ENCODE results near the gene SORCS1.

SORCS1 gene

DNA sequence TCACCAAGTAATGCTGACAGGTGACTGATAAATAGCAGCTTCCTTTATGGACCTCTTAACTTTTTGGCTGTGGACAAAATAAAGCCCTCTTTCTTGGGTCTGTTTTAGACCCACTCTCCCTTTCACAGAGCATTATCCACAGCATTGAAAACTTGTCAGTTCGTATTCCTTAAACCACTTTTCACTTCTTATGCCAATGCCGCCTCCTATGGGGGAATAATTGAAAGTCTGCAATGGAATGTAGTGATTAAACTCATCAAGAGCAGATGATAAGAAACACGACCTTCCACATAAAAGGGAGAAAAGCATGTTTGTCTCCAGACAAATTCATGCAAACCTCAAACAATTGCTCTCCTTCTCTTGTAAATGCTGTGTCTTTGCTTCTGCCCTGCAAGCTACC is 153.4 kb downstream of the SORCS1 start:
- no peak overlapping the region for H3K9ac ChIP-seq (ENCODE audit: low read depth, low read length)
- H3K4me1 ChIP-seq (ENCODE audit: insufficient read depth, low read length): no peaks in the 10 kb centered on the region
- H3K36me3 ChIP-seq (ENCODE audit: insufficient read depth, low read length): no peaks in the 10 kb centered on the region
- H3K9me3 ChIP-seq (ENCODE audit: control insufficient read depth, insufficient read depth, low read length): no peaks in the 10 kb centered on the region

DNA sequence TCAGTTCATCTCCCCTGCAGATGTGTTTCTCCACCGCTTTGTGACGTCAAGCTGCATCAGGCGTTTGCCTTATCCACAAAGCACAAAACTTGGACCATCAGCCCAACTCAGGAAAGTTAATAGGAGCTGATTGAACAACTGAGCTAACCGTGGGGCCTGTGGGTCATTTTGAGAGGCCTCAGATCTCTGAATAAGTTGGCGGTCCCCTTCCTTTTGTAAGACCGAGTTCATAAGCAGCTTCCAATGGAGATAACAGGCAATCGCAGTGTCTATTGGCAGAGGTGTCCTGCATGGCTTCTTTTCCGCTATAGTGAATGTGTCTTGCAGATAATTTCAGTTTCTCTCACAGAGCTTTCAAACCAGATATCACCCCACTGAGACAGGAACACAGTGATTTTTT is 154.0 kb downstream of the SORCS1 start:
- Histone ChIP-seq H3K9ac (ENCODE audit: low read depth, low read length) (no peak overlapping the region), H3K36me3 (ENCODE audit: insufficient read depth, low read length) (no peaks in the 10 kb centered on the region), H3K4me1 (ENCODE audit: insufficient read depth, low read length) (no peaks in the 10 kb centered on the region), H3K9me3 (ENCODE audit: control insufficient read depth, insufficient read depth, low read length) (no peaks in the 10 kb centered on the region)

DNA sequence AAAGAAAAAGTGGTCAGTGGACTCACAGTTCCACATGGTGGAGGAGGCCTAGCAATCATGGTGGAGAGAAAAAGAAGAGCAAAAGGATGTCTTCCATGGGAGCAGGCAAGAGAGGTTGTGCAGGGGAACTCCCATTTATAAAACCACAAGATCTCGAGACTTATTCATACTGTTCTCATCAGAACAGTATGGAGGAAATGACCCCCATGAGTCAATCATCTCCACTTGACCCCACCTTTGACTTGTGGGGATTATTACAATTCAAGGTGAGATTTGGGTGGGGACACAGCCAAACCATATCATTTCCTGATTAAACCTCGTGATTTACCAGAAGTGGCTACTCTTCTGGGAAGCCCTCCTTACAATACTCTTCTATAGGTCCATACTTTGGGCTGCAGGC is 160.1 kb downstream of the SORCS1 start:
- Histone ChIP-seq H3K36me3 (ENCODE audit: insufficient read depth, low read length) (no peaks in the 10 kb centered on the region), H3K9me3 (ENCODE audit: control insufficient read depth, insufficient read depth, low read length) (no peaks in the 10 kb centered on the region), H3K4me1 (ENCODE audit: insufficient read depth, low read length) (no peaks in the 10 kb centered on the region), H3K9ac (ENCODE audit: low read depth, low read length) (no peak overlapping the region)

DNA sequence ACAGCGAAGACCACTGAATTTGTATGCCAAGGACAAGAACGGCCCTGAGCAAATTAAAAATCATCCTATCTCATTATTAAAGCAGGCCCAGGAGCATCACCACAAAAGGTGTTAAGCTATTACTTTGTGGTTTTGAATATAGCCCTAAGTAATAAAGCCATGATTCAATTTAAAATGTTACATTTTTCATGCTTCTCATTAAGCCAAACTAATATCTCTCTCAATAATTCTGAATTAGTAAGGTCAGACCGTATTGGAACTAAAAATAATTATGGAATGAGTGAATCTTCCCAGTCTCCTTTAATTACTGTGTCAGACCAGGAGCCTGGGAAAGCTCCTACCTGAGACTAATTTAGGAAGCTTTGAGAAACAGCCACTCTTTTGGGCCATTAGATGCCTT is 162.4 kb downstream of the SORCS1 start:
- H3K4me1 ChIP-seq (ENCODE audit: insufficient read depth, low read length): no peaks in the 10 kb centered on the region
- H3K36me3 ChIP-seq (ENCODE audit: insufficient read depth, low read length): no peaks in the 10 kb centered on the region
- no peaks in the 10 kb centered on the region for H3K9me3 ChIP-seq (ENCODE audit: control insufficient read depth, insufficient read depth, low read length)
- H3K9ac ChIP-seq (ENCODE audit: low read depth, low read length): no peak overlapping the region

DNA sequence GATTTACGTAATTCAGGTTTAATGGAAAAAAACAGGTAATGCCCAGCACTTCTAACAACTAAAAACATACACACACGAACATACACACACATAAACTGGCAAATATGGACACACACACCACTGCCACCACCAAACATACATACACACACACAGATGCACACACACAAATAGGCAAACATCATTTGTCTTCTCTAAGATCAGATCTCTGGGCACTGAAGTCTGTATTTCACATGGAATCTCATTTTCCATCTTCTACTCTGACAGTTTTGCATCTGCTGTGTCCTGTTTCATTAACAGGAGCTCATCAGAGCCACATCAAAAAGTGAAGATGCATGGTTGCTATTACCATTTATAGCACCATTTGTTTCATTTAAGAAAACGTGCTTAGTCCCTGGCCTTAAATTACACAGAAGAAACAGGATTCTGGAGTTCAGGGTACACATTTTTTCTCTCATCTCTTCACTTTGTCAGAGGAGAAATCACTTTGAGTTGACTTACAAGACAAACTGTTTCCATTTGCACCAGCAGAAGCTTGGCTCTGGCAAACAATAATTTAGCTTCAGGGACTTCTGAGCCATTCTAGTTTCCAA is 165.3 kb downstream of the SORCS1 start:
- Histone ChIP-seq H3K9me3 (ENCODE audit: control insufficient read depth, insufficient read depth, low read length) (no peaks in the 10 kb centered on the region), H3K36me3 (ENCODE audit: insufficient read depth, low read length) (no peaks in the 10 kb centered on the region), H3K4me1 (ENCODE audit: insufficient read depth, low read length) (no peaks in the 10 kb centered on the region), H3K9ac (ENCODE audit: low read depth, low read length) (no peak overlapping the region)

DNA sequence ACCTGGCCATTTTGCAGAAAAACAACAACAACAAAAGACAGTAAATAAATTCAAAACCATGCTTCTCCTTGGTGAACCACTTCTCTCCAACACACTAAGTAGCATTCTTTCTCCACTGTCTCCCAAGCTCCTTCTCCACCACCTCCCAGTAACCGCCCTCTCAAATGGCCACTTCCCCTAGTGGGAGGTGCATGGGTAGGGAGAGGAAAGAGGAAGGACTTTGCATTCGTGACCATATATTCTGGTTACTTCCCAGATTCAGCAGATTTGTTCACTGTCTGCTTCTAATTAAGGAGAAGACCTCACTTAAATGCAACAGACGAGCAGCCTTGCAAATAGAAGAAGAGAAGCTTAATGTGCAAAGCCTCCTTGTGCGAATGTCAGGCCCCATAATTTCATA is 166.8 kb downstream of the SORCS1 start:
- no peaks in the 10 kb centered on the region for H3K4me1 ChIP-seq (ENCODE audit: insufficient read depth, low read length)
- no peaks in the 10 kb centered on the region for H3K9me3 ChIP-seq (ENCODE audit: control insufficient read depth, insufficient read depth, low read length)
- no peak overlapping the region for H3K9ac ChIP-seq (ENCODE audit: low read depth, low read length)
- H3K36me3 ChIP-seq (ENCODE audit: insufficient read depth, low read length): no peaks in the 10 kb centered on the region

DNA sequence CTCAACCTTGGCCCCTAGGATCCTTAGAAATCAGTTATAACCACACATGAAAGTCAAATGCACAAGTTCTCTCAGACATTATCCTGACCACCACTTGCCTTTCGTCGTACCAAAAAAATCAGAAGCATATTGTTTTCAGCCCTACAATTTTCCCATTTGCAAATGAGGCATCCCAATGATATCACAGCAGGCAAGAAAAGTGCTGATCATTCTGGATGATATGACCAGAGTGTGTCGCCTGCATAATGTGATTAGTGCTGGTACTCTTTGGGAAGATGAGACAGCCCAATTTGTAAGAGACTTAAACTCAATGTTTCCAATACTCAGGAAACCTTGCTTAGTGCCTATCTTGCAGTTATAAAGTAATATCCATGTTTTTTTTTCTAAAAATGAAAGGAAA is 168.0 kb downstream of the SORCS1 start:
- Histone ChIP-seq H3K9ac (ENCODE audit: low read depth, low read length) (no peak overlapping the region), H3K9me3 (ENCODE audit: control insufficient read depth, insufficient read depth, low read length) (no peaks in the 10 kb centered on the region), H3K36me3 (ENCODE audit: insufficient read depth, low read length) (no peaks in the 10 kb centered on the region), H3K4me1 (ENCODE audit: insufficient read depth, low read length) (no peaks in the 10 kb centered on the region)

DNA sequence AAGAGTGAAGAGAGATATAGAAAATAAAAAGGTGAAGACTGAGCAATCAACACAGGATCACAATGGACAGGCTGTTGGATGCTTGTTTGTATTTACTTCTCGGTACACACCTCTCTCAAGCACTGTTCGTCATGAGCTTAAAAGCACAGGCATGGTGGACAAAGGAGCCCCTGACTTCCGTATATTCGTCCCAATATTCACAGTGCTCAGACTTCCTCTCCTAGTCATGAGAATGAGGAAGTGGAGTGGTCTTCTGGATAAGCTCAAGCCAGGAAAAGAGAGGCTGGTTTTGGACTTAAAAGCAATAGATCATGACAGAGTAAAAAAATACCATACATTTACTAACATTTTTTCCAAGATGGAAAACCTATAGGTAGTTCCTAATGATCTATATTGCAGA is 172.5 kb downstream of the SORCS1 start:
- H3K9ac ChIP-seq (ENCODE audit: low read depth, low read length): no peak overlapping the region
- H3K36me3 ChIP-seq (ENCODE audit: insufficient read depth, low read length): no peaks in the 10 kb centered on the region
- H3K4me1 ChIP-seq (ENCODE audit: insufficient read depth, low read length): no peaks in the 10 kb centered on the region
- H3K9me3 ChIP-seq (ENCODE audit: control insufficient read depth, insufficient read depth, low read length): no peaks in the 10 kb centered on the region; the same call in 1 of the 2 replicates

DNA sequence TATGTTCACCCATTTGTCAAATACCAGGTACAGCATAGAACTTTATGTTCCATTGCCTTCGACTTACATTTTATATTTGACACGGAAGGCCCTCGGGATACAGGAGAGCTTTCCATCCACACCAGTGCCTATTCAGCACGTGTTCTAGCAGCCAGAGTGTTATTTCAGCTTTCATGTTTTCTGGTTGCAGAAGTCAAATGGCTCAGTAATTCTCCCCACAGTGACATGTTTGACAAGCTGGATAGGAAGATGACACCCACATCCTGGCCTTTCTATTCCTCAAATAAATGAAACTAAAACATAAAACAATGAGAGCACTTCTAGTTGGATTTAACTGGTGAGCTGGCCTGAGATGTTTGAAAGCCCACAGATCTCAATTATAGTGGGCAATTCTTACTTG is 173.4 kb downstream of the SORCS1 start:
- Histone ChIP-seq H3K36me3 (ENCODE audit: insufficient read depth, low read length) (no peaks in the 10 kb centered on the region), H3K9ac (ENCODE audit: low read depth, low read length) (no peak overlapping the region), H3K4me1 (ENCODE audit: insufficient read depth, low read length) (no peaks in the 10 kb centered on the region), H3K9me3 (ENCODE audit: control insufficient read depth, insufficient read depth, low read length) (no peaks in the 10 kb centered on the region; the same call in 1 of the 2 replicates)

DNA sequence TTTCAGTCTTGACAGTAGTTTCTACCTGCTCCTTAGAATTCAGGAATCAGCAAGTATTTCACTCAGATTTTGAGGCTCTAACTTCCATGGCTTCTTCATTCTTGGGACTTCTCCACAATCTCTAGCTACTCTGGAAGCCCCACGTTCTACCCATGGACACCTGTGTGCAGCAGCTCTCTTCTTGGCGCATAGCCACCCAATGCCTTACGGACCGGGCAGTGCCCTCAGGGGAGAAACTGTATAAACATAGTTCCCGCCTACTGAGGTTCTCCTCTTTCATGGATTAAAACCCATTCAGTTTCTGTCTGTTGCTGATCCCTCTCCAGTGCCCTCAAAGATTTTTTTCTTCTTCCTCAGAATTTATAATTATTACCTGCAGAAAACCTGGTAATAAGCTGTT is 177.1 kb downstream of the SORCS1 start:
- no peaks in the 10 kb centered on the region; the same call in 1 of the 2 replicates for H3K9me3 ChIP-seq (ENCODE audit: control insufficient read depth, insufficient read depth, low read length)
- no peak overlapping the region for H3K9ac ChIP-seq (ENCODE audit: low read depth, low read length)
- no peaks in the 10 kb centered on the region for H3K4me1 ChIP-seq (ENCODE audit: insufficient read depth, low read length)
- no peaks in the 10 kb centered on the region for H3K36me3 ChIP-seq (ENCODE audit: insufficient read depth, low read length)

DNA sequence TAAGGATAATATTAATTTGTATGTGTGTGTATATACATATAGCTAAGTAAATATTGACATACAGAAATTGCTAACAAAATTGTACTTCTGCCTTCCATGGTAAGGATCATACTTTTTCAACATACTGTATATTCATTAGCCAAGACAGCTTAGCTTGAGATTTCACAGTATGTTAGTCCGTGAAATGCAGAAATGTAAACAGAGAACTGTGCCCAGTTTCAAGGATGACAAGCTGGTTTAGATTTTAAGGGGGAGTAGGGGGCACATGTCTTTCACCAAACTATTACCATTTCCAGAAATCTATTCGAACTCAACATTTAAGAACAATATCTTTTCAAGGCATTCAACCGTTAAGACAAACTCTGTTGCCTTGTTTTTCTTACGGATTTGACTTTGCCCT is 182.2 kb downstream of the SORCS1 start:
- Histone ChIP-seq H3K9me3 (ENCODE audit: control insufficient read depth, insufficient read depth, low read length) (no peaks in the 10 kb centered on the region), H3K4me1 (ENCODE audit: insufficient read depth, low read length) (peaks cover 5% of the 10 kb centered on the region; the same call in 1 of the 2 replicates), H3K36me3 (ENCODE audit: insufficient read depth, low read length) (no peaks in the 10 kb centered on the region), H3K9ac (ENCODE audit: low read depth, low read length) (no peak overlapping the region)

DNA sequence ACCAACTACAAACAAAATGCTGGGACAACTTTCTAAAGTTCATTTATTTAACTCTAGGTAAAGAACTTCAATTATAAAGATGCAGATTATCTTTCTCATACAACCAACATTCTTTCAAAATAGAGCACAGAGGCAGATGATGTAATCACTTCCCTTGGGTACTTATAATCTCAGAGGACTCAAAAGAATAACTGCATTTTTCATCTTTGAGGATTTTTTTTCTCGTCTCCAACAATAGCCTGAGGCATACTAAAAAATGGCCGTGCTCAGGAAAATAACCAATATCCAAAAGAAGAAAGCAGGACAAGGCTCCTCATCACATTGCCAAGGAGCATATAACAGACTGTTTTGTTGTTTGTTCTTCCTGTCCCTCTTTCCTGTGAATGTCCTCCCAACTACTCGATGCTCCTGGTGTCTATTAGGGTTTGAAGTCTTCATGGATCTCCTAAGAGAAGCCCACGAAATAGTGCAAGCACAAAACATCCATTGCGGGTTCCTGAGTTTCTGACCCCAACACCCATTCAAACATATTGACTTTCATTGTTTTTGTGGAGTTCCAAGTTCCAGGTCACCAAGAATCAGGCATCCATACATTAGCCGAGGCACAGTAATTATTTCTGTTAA is 182.9 kb downstream of the SORCS1 start:
- Histone ChIP-seq H3K9me3 (ENCODE audit: control insufficient read depth, insufficient read depth, low read length) (no peaks in the 10 kb centered on the region), H3K36me3 (ENCODE audit: insufficient read depth, low read length) (no peaks in the 10 kb centered on the region), H3K9ac (ENCODE audit: low read depth, low read length) (no peak overlapping the region), H3K4me1 (ENCODE audit: insufficient read depth, low read length) (peaks cover 5% of the 10 kb centered on the region; the same call in 1 of the 2 replicates)

DNA sequence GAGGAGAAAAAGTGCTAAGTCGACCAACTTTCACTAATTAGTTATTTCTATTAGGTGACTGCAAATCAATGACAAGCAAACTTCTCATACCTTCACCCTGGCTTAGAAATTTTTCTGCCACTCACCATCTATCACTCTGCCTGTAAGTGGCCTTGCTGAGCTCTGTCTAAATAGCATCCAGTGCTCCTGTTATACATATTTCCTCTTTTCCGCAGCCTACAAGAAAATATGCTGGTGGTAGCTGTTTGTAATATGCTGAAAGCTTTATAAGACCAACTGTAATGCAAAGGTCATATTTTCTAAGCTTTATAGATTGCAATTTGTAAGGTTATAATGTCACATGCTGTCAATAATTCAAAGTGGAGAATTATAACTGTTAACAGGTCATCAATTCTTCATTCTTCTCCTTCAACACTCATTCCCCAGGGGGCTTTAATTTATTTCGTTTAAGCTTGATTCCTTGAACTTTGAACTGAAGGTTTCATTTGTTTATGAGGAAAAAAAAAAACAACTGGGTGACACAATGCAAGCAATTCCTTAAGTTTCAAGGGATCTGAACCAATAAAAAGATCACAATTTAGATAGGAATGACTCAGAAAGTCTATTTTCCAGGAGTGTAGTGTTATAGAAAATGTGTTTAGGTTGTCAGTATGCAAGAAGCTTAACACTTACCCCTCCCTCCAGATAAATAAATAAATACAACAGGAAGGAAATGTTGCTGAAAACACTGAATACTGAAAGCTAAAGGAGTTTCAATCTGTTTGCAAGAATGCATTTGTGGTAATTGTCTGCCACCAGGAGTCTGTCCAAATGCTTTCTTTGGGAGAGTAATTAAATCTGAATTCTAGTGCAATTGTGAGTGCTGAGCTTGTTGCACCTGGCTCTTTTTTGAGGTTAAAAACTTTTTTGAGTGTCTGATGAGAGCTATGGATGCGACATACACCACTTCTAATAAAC is 183.7 kb downstream of the SORCS1 start:
- H3K36me3 ChIP-seq (ENCODE audit: insufficient read depth, low read length): no peaks in the 10 kb centered on the region
- no peaks in the 10 kb centered on the region for H3K9me3 ChIP-seq (ENCODE audit: control insufficient read depth, insufficient read depth, low read length)
- H3K4me1 ChIP-seq (ENCODE audit: insufficient read depth, low read length): peaks cover 5% of the 10 kb centered on the region; the same call in 1 of the 2 replicates
- no peak overlapping the region for H3K9ac ChIP-seq (ENCODE audit: low read depth, low read length)

DNA sequence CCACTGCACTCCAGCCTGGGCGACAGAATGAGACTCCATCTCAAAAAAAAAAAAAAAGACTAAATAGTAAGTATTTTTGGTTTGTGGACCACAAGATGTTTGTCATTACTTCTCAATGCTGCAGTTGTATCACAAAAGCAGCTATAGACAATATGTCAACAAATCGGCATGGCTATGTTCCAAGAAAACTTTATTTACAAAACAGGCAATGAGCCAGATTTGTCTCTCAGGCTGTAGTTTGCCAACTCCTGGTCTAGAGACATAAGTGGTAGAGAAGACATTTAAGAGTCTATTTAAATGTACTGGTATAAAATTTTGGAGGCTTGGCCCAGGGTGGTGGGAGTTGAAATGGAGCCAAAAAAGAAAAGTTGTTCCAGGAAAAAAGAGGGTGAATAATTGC is 185.8 kb downstream of the SORCS1 start:
- peaks cover 13% of the 10 kb centered on the region; the same call in 1 of the 2 replicates for H3K4me1 ChIP-seq (ENCODE audit: insufficient read depth, low read length)
- no peaks in the 10 kb centered on the region for H3K9me3 ChIP-seq (ENCODE audit: control insufficient read depth, insufficient read depth, low read length)
- no peak overlapping the region for H3K9ac ChIP-seq (ENCODE audit: low read depth, low read length)
- no peaks in the 10 kb centered on the region for H3K36me3 ChIP-seq (ENCODE audit: insufficient read depth, low read length)

Data from ES-I3 (cell line).